Activated T-cell treated with anti-CD3 and anti-CD28 coated beads, Interleukin-2, amount 50 U/mL, for 72 hours (primary cell): ENCODE measurements around the gene UQCRHL. TPM values are rescaled to one million over a fixed set of nuclear protein-coding genes. Genes with fewer than 3 reads are reported as not detected.
"Not testable (repeated sequence)": the region's sequence is repeated elsewhere in the genome, so short reads cannot be mapped to it uniquely, and the experiment has no call there.

Experiments used
- ATAC-seq, 2 donors: fragments of 150-1000 bp; cut with Tn5 transposase; replicated peaks in 1 of 2; 2 replicates each; pipeline ENCODE4 v1.10.0; 2021; ENCODE audit warnings: moderate library complexity in 2 of 2, mild to moderate bottlenecking in 1 of 2
- DNase-seq, 2 donors: peaks; one replicate each; pipeline ENCODE4 v3.0.0; 2021 to 2022; ENCODE audit warnings: mixed read lengths in 1 of 2
- H3K27ac Mint-ChIP-seq: one replicate; pipeline ENCODE4 v1.8.0; 2022; ENCODE audit warnings: mild to moderate bottlenecking, moderate library complexity, mixed read lengths
- H3K27me3 Mint-ChIP-seq: one replicate; pipeline ENCODE4 v1.8.0; 2022; ENCODE audit warnings: low read depth, mixed read lengths
- H3K36me3 Mint-ChIP-seq, 2 donors: one replicate each; pipeline ENCODE4 v1.8.0; 2022; ENCODE audit warnings: mixed read lengths in 2 of 2, mild to moderate bottlenecking in 1 of 2; ENCODE audit not compliant: insufficient read depth in 2 of 2
- H3K4me1 Mint-ChIP-seq: one replicate; pipeline ENCODE4 v1.8.0; 2022; ENCODE audit warnings: low read depth, mixed read lengths
- H3K4me3 Mint-ChIP-seq, 2 donors: one replicate each; pipeline ENCODE4 v1.8.0; 2022; ENCODE audit warnings: mild to moderate bottlenecking in 2 of 2, mixed read lengths in 2 of 2, moderate library complexity in 2 of 2
- H3K9me3 Mint-ChIP-seq, 2 donors: one replicate each; pipeline ENCODE4 v1.8.0; 2022; ENCODE audit warnings: mixed read lengths in 2 of 2
- total RNA-seq, 2 donors: library from RNA; stranded (reverse); gene quantifications; one replicate each; pipeline ENCODE4 v1.2.3, GENCODE V29; 2022

UQCRHL gene
- total RNA-seq: 1 to 10 TPM; 2.2 to 2.9 TPM

DNA sequence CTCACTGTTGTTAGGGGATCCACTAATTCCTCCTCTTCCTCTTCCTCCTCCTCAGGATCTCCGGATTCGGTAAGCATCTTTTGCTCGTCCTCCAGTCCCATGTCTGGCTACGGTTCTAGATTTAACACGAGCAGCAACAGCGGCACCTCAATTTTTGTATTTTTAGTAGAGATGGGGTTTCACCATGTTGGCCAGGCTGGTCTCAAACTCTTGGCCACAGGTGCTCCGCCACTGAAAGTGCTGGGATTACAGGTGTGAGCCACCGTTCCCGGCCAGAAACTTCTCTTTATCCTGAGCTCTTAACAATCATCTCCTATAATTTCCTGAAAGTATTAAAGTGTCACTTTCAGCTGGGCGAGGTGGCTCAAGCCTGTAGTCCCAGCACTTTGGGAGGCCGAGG lies at the start of gene UQCRHL:
Gene UQCRHL (minus strand): TSS at position 101 of the 400 bp plus-strand sequence. CDS start 0 bp downstream, at position 101.
- H3K27ac Mint-ChIP-seq, H3K4me1 Mint-ChIP-seq, DNase-seq, H3K27me3 Mint-ChIP-seq, H3K36me3 Mint-ChIP-seq, H3K4me3 Mint-ChIP-seq, H3K9me3 Mint-ChIP-seq, ATAC-seq: not testable (repeated sequence)

DNA sequence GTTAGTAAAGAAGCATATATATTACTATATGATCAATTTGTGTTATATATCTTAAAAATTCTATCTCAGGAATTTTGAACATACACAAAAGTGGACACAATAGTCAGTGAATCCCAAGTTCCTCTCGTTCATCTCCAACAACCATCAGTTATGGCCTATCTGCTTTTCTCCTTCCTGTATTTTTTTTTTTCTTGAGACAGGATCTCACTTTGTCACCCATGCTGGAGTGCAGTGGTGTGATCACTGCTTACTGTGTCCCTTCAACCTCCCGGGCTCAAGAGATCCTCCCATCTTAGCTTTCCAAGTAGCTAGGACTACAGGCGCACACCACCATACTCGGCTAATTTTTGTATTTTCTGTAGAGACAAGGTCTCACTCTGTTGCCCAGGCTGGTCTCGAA lies 49.4 kb upstream of the UQCRHL start:
- Mint-ChIP-seq H3K27ac (no peak overlapping the region), H3K9me3 (no peaks in the 10 kb centered on the region), H3K27me3 (no peaks in the 10 kb centered on the region), H3K4me3 (no peak overlapping the region), H3K4me1 (peaks cover 26% of the 10 kb centered on the region), H3K36me3 (no peaks in the 10 kb centered on the region)
- no peak for DNase-seq
- no peak for ATAC-seq

DNA sequence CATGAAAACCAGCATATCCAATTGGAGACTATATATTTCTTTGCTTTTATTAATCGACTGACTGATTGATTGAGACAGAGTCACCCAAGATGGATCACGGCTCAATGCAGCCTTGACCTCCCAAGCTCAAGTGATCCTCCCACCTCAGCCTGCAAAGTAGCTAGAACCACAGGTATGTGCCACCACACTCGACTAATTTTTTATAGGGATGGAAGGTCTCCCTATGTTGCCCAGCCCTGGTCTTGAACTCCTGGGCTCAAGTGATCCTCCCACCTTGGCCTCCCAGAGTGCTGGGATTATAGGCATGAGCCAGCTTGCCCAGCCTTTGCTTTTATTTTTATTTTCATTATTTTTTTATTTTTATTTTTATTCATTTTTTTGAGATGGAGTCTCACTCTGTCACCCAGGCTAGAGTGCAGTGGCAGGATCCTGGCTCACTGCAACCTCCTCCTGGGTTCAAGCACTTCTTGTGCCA lies 45.4 kb upstream of the UQCRHL start:
- Mint-ChIP-seq H3K4me1 (peaks cover 50% of the 10 kb centered on the region), H3K9me3 (no peaks in the 10 kb centered on the region), H3K36me3 (peaks cover 4 to 7% of the 10 kb centered on the region in 2 donors), H3K27me3 (no peaks in the 10 kb centered on the region), H3K4me3 (no peak overlapping the region), H3K27ac (no peak overlapping the region)
- DNase-seq (no peak), ATAC-seq (no peak)

DNA sequence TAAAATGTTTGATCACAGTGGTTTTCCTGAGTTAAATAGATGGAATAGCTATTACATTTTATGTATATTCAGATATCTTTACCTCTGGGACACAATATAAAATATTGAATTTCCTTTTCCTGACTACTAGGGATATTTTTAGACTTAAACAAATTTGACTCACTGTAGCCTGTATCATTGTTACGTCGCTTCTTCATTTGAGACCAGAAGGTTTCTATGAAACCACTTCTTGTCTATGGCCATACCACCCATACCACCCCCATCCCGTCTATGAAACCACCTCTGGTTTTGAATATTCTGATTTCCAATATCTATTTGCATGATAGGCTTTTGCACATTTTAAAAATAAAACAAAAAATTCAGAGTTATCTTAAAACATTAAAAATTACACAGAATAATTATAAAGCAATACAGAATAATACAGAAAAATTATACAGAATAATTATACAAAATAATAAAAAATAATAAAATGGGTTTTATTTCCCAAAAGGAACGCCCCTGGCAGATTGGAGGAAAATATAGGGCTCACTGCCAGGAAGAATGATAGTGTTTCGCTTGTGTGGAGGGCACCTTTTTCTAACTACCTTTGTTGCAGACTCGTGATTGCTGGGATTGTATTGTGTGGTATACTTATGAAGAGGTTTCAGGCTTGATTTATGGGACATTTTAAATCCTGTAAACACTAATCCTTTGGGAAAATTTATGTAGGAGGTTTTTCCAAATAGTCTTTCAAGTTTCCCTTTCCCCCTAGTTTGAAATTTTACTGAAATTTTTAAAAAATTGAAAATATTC lies 44.8 kb upstream of the UQCRHL start:
- peak in 1 of 2 donors; percentile 14 for DNase-seq
- H3K4me1 Mint-ChIP-seq: peaks cover 50% of the 10 kb centered on the region
- H3K9me3 Mint-ChIP-seq: no peaks in the 10 kb centered on the region
- no peak overlapping the region for H3K27ac Mint-ChIP-seq
- peaks cover 4 to 7% of the 10 kb centered on the region in 2 donors for H3K36me3 Mint-ChIP-seq
- ATAC-seq: no peak
- H3K27me3 Mint-ChIP-seq: no peaks in the 10 kb centered on the region
- H3K4me3 Mint-ChIP-seq: peak overlapping the region; percentile 58 to 70

DNA sequence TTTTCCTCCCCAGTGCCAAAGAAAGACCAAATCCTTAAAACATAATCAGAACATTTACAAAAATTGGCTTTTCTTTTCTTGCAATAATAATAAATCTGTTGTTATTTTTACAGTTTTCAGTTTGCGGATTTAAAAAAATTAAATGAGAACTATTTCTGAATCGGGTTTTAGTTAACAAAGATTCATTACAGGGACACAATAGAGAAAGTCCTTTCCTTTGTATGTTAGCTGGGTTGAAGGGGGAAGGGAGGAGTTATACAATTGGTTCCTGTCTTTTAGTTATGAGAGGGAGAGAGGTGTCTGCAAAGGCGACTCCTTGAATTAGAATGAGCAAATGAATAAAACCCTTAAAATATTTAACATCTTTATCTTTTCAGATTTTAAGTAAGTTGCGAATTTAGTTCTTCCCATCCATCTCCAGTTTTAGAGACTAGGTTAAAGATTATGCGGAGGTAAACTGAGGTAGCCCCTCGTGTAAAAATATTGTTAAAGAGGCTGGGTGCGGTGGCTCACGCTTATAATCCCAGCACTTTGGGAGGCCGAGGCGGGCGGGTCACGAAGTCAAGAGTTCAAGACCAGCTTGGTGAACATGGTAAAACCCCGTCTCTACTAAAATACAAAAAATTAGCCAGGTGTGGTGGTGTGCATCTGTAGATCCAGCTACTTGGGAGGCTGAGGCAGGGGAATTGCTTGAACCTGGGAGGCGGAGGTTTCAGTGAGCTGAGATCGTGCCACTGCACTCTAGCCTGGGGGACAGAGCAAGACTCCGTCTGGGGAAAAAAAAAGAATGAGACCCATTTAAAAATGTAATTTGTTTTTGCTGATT lies 44.0 kb upstream of the UQCRHL start:
- no peaks in the 10 kb centered on the region for H3K27me3 Mint-ChIP-seq
- no peaks in the 10 kb centered on the region for H3K9me3 Mint-ChIP-seq
- peaks cover 50% of the 10 kb centered on the region for H3K4me1 Mint-ChIP-seq
- H3K27ac Mint-ChIP-seq: no peak overlapping the region
- peaks cover 4 to 7% of the 10 kb centered on the region in 2 donors for H3K36me3 Mint-ChIP-seq
- ATAC-seq (no peak), DNase-seq (no peak)
- peak overlapping the region; percentile 58 to 70 for H3K4me3 Mint-ChIP-seq

DNA sequence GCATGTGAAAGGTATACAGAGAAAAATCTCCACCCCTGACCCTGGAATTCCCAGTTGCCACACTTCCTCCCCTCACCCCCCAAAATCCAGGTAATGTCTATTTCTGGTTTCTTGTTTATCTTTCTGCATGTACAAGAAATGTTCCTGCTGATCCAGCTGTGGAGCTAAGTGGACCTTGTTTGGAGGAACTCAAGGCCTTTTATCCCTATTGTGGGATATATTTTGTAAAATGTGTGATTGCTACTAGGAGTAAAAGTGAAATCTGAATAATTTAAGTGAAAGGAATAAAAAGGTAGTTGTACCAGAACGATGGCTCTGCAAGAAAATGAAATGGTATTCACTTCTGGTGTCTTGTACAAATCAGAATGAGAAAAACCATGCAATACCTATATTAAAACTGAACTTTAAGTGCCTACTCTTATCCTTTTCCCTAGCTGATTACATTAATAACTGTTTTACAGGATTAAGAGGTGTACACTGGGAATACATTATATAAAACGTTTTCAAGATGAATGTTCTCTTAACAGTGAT lies 43.1 kb upstream of the UQCRHL start:
- peaks cover 4 to 7% of the 10 kb centered on the region in 2 donors for H3K36me3 Mint-ChIP-seq
- DNase-seq (no peak), ATAC-seq (no peak)
- H3K27me3 Mint-ChIP-seq: no peaks in the 10 kb centered on the region
- H3K4me3 Mint-ChIP-seq: peak overlapping the region; percentile 92 to 99
- H3K4me1 Mint-ChIP-seq: peaks cover 59% of the 10 kb centered on the region
- H3K27ac Mint-ChIP-seq: peak overlapping the region; percentile 14
- no peaks in the 10 kb centered on the region for H3K9me3 Mint-ChIP-seq

DNA sequence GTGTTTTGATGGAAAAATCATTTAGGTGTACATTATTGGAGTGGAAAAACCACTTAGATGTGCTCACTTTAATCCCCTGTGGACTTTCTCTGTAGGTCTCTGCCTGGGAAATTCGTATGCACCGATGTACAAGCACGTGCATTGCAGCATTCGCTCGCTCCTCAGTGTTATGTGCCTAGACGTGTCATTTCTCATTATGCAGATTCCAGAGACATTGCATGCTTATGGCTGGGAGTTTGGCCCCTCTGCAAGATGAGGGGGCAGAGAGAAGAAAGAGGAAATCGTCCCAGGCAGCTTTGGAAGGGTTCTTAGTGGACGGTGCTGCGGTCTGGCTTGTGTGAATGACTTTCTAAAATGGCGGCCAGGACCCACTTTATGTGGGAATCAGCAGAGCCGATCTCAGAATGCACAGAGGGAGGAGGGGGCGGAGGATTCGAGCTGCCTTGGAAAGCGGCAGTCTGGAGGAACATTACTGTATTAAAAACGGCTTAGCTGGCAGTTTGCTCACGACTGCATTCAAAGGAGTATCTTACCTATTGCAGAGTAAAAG lies 42.4 kb upstream of the UQCRHL start:
- no peak for ATAC-seq
- Mint-ChIP-seq H3K4me3 (peak overlapping the region; percentile 92 to 99), H3K36me3 (peaks cover 4 to 7% of the 10 kb centered on the region in 2 donors), H3K4me1 (peaks cover 64% of the 10 kb centered on the region), H3K9me3 (no peaks in the 10 kb centered on the region), H3K27me3 (no peaks in the 10 kb centered on the region), H3K27ac (peak overlapping the region; percentile 28)
- peak; percentile 25 to 32 for DNase-seq

DNA sequence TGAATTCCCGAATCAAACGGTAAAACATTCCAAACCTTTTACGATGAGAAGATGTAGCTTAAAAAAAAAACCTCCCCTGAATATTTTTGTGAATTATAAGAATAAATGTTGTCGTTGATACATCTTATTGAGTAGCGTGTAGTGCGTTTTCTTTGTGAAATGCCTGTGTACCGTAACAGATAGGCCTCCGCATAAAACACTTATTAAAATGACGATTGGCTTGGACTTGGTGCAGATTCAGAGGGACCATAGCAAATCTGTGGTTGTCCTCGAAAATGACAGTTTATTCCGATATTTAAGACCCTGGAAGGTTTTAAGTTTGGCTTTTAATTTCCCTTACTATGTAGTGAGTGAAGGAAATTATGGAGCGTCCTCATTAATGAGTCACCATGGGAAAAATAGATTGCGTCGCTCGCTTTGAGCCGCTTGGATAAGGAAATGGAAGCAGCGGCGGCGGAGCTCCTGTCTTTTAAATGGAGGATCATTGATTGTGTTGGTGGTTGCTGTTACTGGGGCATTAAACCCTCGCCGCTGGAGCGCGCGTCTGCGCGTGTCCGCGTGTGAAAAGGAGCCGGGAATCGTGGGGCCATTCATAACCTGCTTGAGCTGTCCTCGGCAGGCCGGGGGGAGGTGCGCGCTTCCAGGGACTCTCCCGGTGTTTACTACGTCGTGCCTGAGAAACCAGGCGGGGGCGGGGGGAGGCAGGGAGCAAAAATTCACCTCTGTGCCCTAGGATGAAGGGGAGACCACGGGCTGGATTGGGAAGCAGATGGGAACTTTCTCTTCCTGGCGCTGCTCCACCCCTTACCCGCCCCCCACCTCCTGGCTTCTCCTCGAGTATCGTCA lies 41.7 kb upstream of the UQCRHL start:
- Mint-ChIP-seq H3K27me3 (no peaks in the 10 kb centered on the region), H3K36me3 (peaks cover 4 to 7% of the 10 kb centered on the region in 2 donors), H3K9me3 (no peaks in the 10 kb centered on the region), H3K27ac (peak overlapping the region; percentile 96), H3K4me1 (peaks cover 65% of the 10 kb centered on the region), H3K4me3 (peak overlapping the region; percentile 92 to 99)
- no peak for ATAC-seq
- DNase-seq: peak; percentile 65

DNA sequence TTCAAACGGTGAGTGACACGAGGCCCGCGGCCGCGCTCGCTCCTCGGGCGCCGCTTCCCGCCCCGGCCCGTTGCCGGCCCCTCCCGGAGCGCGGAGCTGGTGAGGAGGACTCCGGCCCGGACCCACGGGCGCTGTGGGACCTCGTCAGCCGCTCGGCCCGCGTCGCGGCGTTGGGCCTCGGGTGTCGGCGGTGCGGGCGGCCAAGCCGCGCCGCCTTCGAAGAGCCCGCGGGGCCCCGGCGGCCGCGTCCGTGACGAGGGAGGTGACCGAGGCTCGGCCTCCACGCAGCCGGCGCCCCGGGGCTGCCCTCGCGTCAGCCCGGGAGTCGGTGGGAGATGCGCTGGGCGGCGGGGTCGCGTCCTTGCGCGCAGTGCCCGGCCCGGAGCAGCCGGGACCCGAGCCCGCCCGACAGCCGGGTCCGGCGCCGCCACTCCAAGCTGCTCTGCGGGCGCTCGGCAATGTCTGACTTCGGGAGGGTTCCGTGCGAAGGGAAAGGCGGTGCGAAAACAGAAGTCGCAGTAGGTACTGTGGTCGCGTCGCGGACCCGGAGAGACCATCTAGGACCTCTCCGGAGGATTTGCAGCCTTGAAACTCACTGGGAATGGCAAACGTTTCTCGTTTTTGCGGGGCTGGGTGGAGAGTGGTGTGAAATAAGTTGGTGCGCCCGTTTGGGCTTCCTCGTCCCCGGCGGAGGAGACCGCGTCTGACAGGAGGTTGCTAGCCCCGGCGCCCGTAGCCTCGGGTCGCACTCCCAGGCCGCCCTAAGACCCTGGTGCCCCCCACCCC lies 40.9 kb upstream of the UQCRHL start:
- peak overlapping the region; percentile 96 for H3K27ac Mint-ChIP-seq
- peak overlapping the region; percentile 92 to 99 for H3K4me3 Mint-ChIP-seq
- no peaks in the 10 kb centered on the region for H3K27me3 Mint-ChIP-seq
- DNase-seq: peak; percentile 62 to 72
- no peaks in the 10 kb centered on the region for H3K9me3 Mint-ChIP-seq
- peaks cover 70% of the 10 kb centered on the region for H3K4me1 Mint-ChIP-seq
- H3K36me3 Mint-ChIP-seq: peaks cover 4 to 7% of the 10 kb centered on the region in 2 donors
- peak; percentile 17 to 31 for ATAC-seq

DNA sequence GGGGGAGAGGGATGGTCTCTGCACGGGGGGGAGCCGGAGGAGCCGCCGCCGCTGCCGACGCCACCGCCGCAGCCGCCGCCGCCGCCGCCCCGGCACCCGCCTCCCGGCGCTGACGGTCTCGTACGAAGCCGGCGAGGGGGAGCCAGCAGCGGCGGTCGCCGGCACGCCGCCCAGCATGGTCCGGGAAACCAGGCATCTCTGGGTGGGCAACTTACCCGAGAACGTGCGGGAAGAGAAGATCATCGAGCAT lies 40.4 kb upstream of the UQCRHL start:
- H3K4me1 Mint-ChIP-seq: peaks cover 68% of the 10 kb centered on the region
- H3K36me3 Mint-ChIP-seq: peaks cover 4 to 7% of the 10 kb centered on the region in 2 donors
- peak overlapping the region; percentile 92 to 93 for H3K4me3 Mint-ChIP-seq
- no peaks in the 10 kb centered on the region for H3K27me3 Mint-ChIP-seq
- H3K27ac Mint-ChIP-seq: peak overlapping the region; percentile 72
- DNase-seq: no peak
- H3K9me3 Mint-ChIP-seq: no peaks in the 10 kb centered on the region
- ATAC-seq: no peak

DNA sequence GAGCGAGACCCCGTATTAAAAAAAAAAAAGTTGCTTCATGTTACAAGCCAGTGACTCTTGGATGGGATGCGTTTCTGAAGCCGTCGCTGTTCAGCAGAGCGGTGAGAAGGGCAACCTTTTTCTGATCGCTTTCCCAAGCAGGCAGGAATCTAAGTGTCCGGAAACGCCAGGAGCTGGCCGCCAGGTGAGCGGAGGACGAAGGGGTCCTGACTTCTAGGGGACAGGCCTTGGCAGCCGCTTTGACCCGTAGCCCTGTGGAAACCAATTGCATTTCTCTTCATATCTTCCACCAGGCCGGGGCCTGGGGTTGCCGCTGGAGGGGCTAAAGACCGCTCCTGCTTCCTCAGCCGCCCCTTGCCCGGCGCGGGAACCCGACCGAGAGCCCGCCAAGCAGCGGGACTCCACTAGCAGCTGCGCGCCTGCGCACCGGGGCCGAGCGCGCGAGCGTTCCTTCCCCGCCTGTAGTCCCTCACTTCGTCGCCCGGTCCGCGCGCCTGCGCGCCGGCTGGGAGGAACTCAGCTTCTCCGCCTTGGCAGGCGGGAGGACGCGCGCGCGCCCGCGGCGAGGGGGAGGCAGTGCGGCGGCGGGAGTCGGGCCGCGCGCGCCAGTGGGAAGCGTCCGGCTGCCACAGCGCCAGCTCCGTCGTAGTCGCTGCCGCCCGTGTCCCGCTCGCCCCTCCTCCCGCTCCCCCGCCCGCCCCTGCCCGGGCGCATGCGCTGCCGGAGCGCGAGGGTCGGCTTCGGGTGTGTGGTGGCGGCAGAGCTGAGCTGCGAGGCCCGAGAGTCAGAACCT lies 39.8 kb upstream of the UQCRHL start, which contains the start of gene SPEN:
Gene SPEN (plus strand): TSS at position 608 of the 793 bp plus-strand sequence. CDS start 361 bp downstream, outside the sequence.
- peaks cover 4 to 7% of the 10 kb centered on the region in 2 donors for H3K36me3 Mint-ChIP-seq
- H3K9me3 Mint-ChIP-seq: no peaks in the 10 kb centered on the region
- no peaks in the 10 kb centered on the region for H3K27me3 Mint-ChIP-seq
- peak within 1 kb of the TSS; percentile 96 for H3K27ac Mint-ChIP-seq
- ATAC-seq (peak; percentile 87), DNase-seq (peak; percentile 99)
- peak within 1 kb of the TSS; percentile 92 to 99 for H3K4me3 Mint-ChIP-seq
- H3K4me1 Mint-ChIP-seq: peaks cover 64% of the 10 kb centered on the region
